GM23338 (cell line): ENCODE measurements around the gene SLC1A3. TPM values are rescaled to one million over a fixed set of nuclear protein-coding genes. Genes with fewer than 3 reads are reported as not detected.
A peak's percentile ranks its signal among the peaks of the same experiment; 100 is the strongest.

ENCODE experiments used
- ATAC-seq: fragments of 200-7000 bp; cut with Tn5 transposase; 3 replicates; pipeline ENCODE4 v1.9.1; 2020
- DNase-seq: peaks from one replicate; pipeline ENCODE4 v3.0.0-alpha.2; 2015; ENCODE audit warnings: low spot score
- H2AFZ ChIP-seq: fragments of 200-600 bp; sonication (generic); 2 replicates; pipeline ENCODE4 v1.8.0; 2016; ENCODE audit warnings: antibody characterized with exemption, mild to moderate bottlenecking, moderate library complexity
- H3F3A ChIP-seq: fragments of 200-600 bp; sonication (generic); replicated peaks from 2 replicates; pipeline ENCODE4 v1.8.0; 2017; ENCODE audit warnings: antibody characterized with exemption, mixed run types, low read depth
- H3K27ac ChIP-seq: fragments of 200-600 bp; sonication (generic); 2 replicates; pipeline ENCODE4 v1.6.1; 2016; ENCODE audit warnings: low read depth
- H3K27me3 ChIP-seq: fragments of 200-600 bp; sonication (generic); 2 replicates; pipeline ENCODE4 v1.8.0; 2016; ENCODE audit warnings: mild to moderate bottlenecking, mixed run types, moderate library complexity; ENCODE audit not compliant: insufficient read depth
- H3K36me3 ChIP-seq: fragments of 200-600 bp; sonication (generic); 2 replicates; pipeline ENCODE4 v1.8.0; 2016; ENCODE audit warnings: mild to moderate bottlenecking; ENCODE audit not compliant: insufficient read depth
- H3K4me1 ChIP-seq: fragments of 200-600 bp; sonication (generic); 2 replicates; pipeline ENCODE4 v1.8.0; 2016; ENCODE audit warnings: mild to moderate bottlenecking, moderate library complexity; ENCODE audit not compliant: insufficient read depth
- H3K4me2 ChIP-seq: fragments of 200-600 bp; sonication (generic); 2 replicates; pipeline ENCODE4 v1.7.1; 2017; ENCODE audit warnings: mixed run types
- H3K4me3 ChIP-seq: fragments of 200-600 bp; sonication (generic); 2 replicates; pipeline ENCODE4 v1.6.1; 2016; ENCODE audit warnings: mixed run types
- H3K79me2 ChIP-seq: fragments of 200-600 bp; sonication (generic); replicated peaks from 2 replicates; pipeline ENCODE4 v1.8.0; 2017; ENCODE audit warnings: mild to moderate bottlenecking; ENCODE audit not compliant: insufficient read depth
- H3K9me2 ChIP-seq: fragments of 200-600 bp; sonication (generic); 2 replicates; pipeline ENCODE4 v1.8.0; 2017; ENCODE audit not compliant: insufficient read depth
- H4K20me1 ChIP-seq: fragments of 200-600 bp; sonication (generic); replicated peaks from 2 replicates; pipeline ENCODE4 v1.8.0; 2017; ENCODE audit warnings: mild to moderate bottlenecking; ENCODE audit not compliant: insufficient read depth
- H3K27ac Mint-ChIP-seq: 2 replicates; pipeline ENCODE4 v1.8.0; 2020; ENCODE audit warnings: inconsistent platforms, mild to moderate bottlenecking, moderate library complexity, mixed read lengths
- H3K27me3 Mint-ChIP-seq: 3 replicates; pipeline ENCODE4 v1.8.0; 2022; ENCODE audit warnings: low read depth, mild to moderate bottlenecking, moderate library complexity, mixed read lengths, inconsistent platforms; ENCODE audit not compliant: insufficient read depth, poor library complexity
- H3K36me3 Mint-ChIP-seq: 3 replicates; pipeline ENCODE4 v1.8.0; 2021; ENCODE audit warnings: low read depth, mild to moderate bottlenecking, inconsistent platforms, moderate library complexity, mixed read lengths
- H3K4me1 Mint-ChIP-seq: 3 replicates; pipeline ENCODE4 v1.8.0; 2020; ENCODE audit warnings: mild to moderate bottlenecking, inconsistent platforms, mixed read lengths
- H3K4me3 Mint-ChIP-seq: 3 replicates; pipeline ENCODE4 v1.8.0; 2021; ENCODE audit warnings: moderate library complexity, mild to moderate bottlenecking, inconsistent platforms, mixed read lengths
- H3K9me3 Mint-ChIP-seq: 3 replicates; pipeline ENCODE4 v1.8.0; 2020; ENCODE audit warnings: moderate library complexity, mild to moderate bottlenecking, inconsistent platforms, mixed read lengths
- CREB1 ChIP-seq: fragments of 250-450 bp; sonication (Bioruptor Pico); IDR thresholded peaks from 2 replicates; pipeline ENCODE4 v1.5.0; 2020; ENCODE audit warnings: low read depth, mild to moderate bottlenecking, moderate library complexity
- EZH2 ChIP-seq: fragments of 200-600 bp; sonication (generic); IDR thresholded peaks from one replicate; pipeline ENCODE4 v1.8.0; 2017; ENCODE audit warnings: antibody characterized with exemption, mild to moderate bottlenecking, low read depth; ENCODE audit not compliant: unreplicated experiment
- EZH2phosphoT487 ChIP-seq: fragments of 200-600 bp; sonication (generic); IDR thresholded peaks from one replicate; pipeline ENCODE4 v1.8.1; 2018; ENCODE audit warnings: antibody characterized with exemption; ENCODE audit not compliant: unreplicated experiment
- JUNB ChIP-seq: IDR thresholded peaks from one replicate; pipeline ENCODE4 v1.6.1; 2016; ENCODE audit warnings: antibody characterized with exemption; ENCODE audit not compliant: unreplicated experiment
- NANOG ChIP-seq: IDR thresholded peaks from 2 replicates; pipeline ENCODE4 v1.6.1; 2016; ENCODE audit warnings: antibody characterized with exemption, borderline replicate concordance
- POLR2AphosphoS5 ChIP-seq: IDR thresholded peaks from 2 replicates; pipeline ENCODE4 v1.6.1; 2016; ENCODE audit warnings: antibody characterized with exemption, low read depth
- STAT1 ChIP-seq: IDR thresholded peaks from one replicate; pipeline ENCODE4 v1.6.1; 2016; ENCODE audit warnings: antibody characterized with exemption; ENCODE audit not compliant: unreplicated experiment
- ZNF114 ChIP-seq: fragments of 250-450 bp; sonication (Bioruptor Pico); IDR thresholded peaks from 2 replicates; pipeline ENCODE4 v1.5.0; 2020; ENCODE audit warnings: mild to moderate bottlenecking, moderate library complexity
- ZNF331 ChIP-seq: fragments of 250-450 bp; sonication (Bioruptor Pico); IDR thresholded peaks from 2 replicates; pipeline ENCODE4 v1.5.0; 2020; ENCODE audit warnings: low read depth, mild to moderate bottlenecking, moderate library complexity
- polyA plus RNA-seq: library from polyadenylated mRNA; unstranded; fragments of >200 nt; fragmentation: Nextera tagmentation; extraction: Ambion mirVana; gene quantifications from 2 replicates; pipeline ENCODE4 v1.2.1, GENCODE V29; 2016
- total RNA-seq: library from RNA; depleted of rRNA; stranded (reverse); fragments of >200 nt; shearing (Covaris generic); gene quantifications from 2 replicates; pipeline ENCODE4 v1.2.3, GENCODE V29; 2014
- TF ChIP-seq, protein P1 (sequence below), 2 experiments: fragments of 200-600 bp in 1 of 2; sonication (generic) in 1 of 2; conservative IDR thresholded peaks; 2 replicates each; pipeline versions ENCODE4 v1.5.1 to v1.6.1; 2016 to 2017; ENCODE audit warnings: antibody characterized with exemption in 2 of 2, low read depth in 2 of 2, mild to moderate bottlenecking in 2 of 2, moderate library complexity in 1 of 2
- TF ChIP-seq, protein P2 (sequence below): IDR thresholded peaks from one replicate; pipeline ENCODE4 v1.6.1; 2018; ENCODE audit warnings: antibody characterized with exemption; ENCODE audit not compliant: unreplicated experiment

SLC1A3 gene
- total and polyA plus RNA-seq, 2 experiments from 2014 or later = 29.0 to 40.7 TPM

DNA sequence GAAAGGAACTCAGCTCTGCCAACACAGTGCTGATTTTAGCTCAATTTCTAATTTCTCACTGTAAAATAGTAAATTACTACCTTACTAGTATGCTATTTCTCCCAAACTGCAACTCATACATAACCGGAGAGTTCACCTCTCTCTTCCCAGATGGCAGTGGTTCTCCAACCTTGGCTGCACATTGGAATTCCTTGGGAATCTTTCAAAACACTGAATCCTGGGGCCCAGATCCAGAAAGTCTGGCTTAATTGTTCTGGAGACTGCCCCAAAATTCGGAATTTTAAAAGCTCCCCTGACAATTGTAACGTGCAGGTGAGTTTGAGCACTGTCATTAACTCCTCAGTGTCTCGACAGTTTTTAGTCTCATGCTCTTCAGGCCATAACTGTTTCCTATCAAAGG is 100.3 kb downstream of the SLC1A3 start (continued):
- TF ChIP-seq JUNB (no peak), STAT1 (no peak), NANOG (no peak), POLR2AphosphoS5 (no peak)
- TF ChIP-seq, protein P1, sequence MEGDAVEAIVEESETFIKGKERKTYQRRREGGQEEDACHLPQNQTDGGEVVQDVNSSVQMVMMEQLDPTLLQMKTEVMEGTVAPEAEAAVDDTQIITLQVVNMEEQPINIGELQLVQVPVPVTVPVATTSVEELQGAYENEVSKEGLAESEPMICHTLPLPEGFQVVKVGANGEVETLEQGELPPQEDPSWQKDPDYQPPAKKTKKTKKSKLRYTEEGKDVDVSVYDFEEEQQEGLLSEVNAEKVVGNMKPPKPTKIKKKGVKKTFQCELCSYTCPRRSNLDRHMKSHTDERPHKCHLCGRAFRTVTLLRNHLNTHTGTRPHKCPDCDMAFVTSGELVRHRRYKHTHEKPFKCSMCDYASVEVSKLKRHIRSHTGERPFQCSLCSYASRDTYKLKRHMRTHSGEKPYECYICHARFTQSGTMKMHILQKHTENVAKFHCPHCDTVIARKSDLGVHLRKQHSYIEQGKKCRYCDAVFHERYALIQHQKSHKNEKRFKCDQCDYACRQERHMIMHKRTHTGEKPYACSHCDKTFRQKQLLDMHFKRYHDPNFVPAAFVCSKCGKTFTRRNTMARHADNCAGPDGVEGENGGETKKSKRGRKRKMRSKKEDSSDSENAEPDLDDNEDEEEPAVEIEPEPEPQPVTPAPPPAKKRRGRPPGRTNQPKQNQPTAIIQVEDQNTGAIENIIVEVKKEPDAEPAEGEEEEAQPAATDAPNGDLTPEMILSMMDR (conservative IDR thresholded peaks at IDR 0.05; ENCODE audit: low read depth in 2 of 2) = no peak

DNA sequence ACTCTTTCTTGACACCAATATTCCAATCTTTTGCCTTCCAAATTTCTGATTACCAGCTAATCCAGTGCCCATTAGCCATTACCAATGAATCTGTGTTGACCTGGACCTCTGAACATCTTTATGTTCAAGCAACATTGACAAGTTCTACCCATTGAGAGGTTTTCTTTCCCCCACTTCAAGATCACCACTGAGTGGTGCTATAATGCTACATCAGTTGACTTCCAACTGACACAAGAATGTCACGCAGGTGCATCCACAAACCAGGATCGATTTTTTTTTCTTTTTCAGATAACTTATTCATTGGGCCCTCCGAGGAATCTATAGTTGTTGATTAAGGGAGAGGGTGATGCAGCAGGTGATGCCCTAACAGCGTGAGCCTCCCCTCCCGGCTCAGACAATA is 102.6 kb downstream of the SLC1A3 start:
- Mint-ChIP-seq H3K36me3 (no peaks in the 10 kb centered on the region), H3K27me3 (peaks cover 2% of the 10 kb centered on the region), H3K4me1 (peaks cover 11% of the 10 kb centered on the region), H3K27ac (no peak overlapping the region), H3K9me3 (peaks cover 2% of the 10 kb centered on the region; the same call in 1 of the 3 replicates), H3K4me3 (no peak overlapping the region)
- no peaks in the 10 kb centered on the region for H3K27me3 ChIP-seq
- H3K27ac ChIP-seq = no peak overlapping the region
- TF ChIP-seq ZNF331 (CRISPR knock-in tag) = no peak
- TF ChIP-seq, protein P1 (conservative IDR thresholded peaks at IDR 0.05; ENCODE audit: low read depth in 2 of 2) = peak; percentile 36 to 66
- no peaks in the 10 kb centered on the region for H3K9me2 ChIP-seq
- ATAC-seq (no peak), DNase-seq (no peak)
- H3F3A ChIP-seq = no peaks in the 10 kb centered on the region
- peaks cover 7% of the 10 kb centered on the region for H3K4me1 ChIP-seq
- H3K4me3 ChIP-seq = no peak overlapping the region
- no peaks in the 10 kb centered on the region for H3K36me3 ChIP-seq
- H3K79me2 ChIP-seq = no peaks in the 10 kb centered on the region
- no peaks in the 10 kb centered on the region for H4K20me1 ChIP-seq
- H3K4me2 ChIP-seq = no peak overlapping the region
- no peak overlapping the region for H2AFZ ChIP-seq

DNA sequence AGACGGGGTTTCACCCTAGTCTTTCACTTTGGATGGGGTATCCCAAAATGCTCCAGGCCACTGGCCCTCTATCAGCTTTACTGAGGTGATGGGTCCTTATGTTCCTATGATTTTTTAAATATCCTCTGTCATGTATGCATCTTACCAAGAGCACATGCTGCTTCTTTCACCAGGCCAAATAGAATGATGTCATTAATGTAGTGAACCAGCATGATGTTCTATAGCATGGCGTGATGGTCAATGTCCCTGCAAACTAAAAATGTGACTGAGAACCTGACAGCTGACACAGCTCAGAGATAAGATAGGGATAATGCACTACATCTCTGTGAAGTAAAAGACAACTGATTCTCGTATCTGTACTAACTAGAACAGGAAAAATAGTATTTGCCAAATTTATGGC is 103.6 kb downstream of the SLC1A3 start:
- no peak overlapping the region for H3K4me3 Mint-ChIP-seq
- no peak for ATAC-seq

More for the DNA sequence above, 103.6 kb downstream of the SLC1A3 start:
- no peaks in the 10 kb centered on the region for H3F3A ChIP-seq
- TF ChIP-seq NANOG (no peak), EZH2 (no peak), EZH2phosphoT487 (no peak), JUNB (no peak), ZNF331 (CRISPR knock-in tag) (no peak), ZNF114 (CRISPR knock-in tag) (no peak), CREB1 (CRISPR knock-in tag) (no peak), POLR2AphosphoS5 (no peak)
- TF ChIP-seq, protein P2, sequence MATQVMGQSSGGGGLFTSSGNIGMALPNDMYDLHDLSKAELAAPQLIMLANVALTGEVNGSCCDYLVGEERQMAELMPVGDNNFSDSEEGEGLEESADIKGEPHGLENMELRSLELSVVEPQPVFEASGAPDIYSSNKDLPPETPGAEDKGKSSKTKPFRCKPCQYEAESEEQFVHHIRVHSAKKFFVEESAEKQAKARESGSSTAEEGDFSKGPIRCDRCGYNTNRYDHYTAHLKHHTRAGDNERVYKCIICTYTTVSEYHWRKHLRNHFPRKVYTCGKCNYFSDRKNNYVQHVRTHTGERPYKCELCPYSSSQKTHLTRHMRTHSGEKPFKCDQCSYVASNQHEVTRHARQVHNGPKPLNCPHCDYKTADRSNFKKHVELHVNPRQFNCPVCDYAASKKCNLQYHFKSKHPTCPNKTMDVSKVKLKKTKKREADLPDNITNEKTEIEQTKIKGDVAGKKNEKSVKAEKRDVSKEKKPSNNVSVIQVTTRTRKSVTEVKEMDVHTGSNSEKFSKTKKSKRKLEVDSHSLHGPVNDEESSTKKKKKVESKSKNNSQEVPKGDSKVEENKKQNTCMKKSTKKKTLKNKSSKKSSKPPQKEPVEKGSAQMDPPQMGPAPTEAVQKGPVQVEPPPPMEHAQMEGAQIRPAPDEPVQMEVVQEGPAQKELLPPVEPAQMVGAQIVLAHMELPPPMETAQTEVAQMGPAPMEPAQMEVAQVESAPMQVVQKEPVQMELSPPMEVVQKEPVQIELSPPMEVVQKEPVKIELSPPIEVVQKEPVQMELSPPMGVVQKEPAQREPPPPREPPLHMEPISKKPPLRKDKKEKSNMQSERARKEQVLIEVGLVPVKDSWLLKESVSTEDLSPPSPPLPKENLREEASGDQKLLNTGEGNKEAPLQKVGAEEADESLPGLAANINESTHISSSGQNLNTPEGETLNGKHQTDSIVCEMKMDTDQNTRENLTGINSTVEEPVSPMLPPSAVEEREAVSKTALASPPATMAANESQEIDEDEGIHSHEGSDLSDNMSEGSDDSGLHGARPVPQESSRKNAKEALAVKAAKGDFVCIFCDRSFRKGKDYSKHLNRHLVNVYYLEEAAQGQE = no peak
- no peaks in the 10 kb centered on the region for H4K20me1 ChIP-seq
- no peaks in the 10 kb centered on the region for H3K9me2 ChIP-seq
- H3K27ac ChIP-seq = no peak overlapping the region
- H3K4me3 ChIP-seq = no peak overlapping the region
- H3K27me3 ChIP-seq = no peaks in the 10 kb centered on the region
- Mint-ChIP-seq H3K36me3 (no peaks in the 10 kb centered on the region), H3K4me1 (peaks cover 4% of the 10 kb centered on the region), H3K27me3 (peaks cover 4% of the 10 kb centered on the region), H3K9me3 (peaks cover 2% of the 10 kb centered on the region; the same call in 1 of the 3 replicates), H3K27ac (no peak overlapping the region)
- H3K36me3 ChIP-seq = no peaks in the 10 kb centered on the region
- no peak overlapping the region for H3K4me2 ChIP-seq
- no peaks in the 10 kb centered on the region for H3K79me2 ChIP-seq
- peaks cover under 1% of the 10 kb centered on the region; the same call in 1 of the 2 replicates for H3K4me1 ChIP-seq
- DNase-seq = no peak
- no peak overlapping the region for H2AFZ ChIP-seq
